GM18507 (cell line): ENCODE results near the gene ATF6.
"Not testable (repeated sequence)": the region's sequence is repeated elsewhere in the genome, so short reads cannot be mapped to it uniquely, and the experiment has no call there.

Experiments
- DNase-seq: peaks from one replicate; pipeline ENCODE4 v3.0.0; 2011; ENCODE audit warnings: low read depth; ENCODE audit not compliant: insufficient read length; ENCODE audit errors: extremely low spot score
- FAIRE-seq: peaks from 2 replicates; lab custom pipeline; 2011; peaks lifted over from hg19 to GRCh38; lab: Jason Lieb, UNC

The ATF6 gene, protein sequence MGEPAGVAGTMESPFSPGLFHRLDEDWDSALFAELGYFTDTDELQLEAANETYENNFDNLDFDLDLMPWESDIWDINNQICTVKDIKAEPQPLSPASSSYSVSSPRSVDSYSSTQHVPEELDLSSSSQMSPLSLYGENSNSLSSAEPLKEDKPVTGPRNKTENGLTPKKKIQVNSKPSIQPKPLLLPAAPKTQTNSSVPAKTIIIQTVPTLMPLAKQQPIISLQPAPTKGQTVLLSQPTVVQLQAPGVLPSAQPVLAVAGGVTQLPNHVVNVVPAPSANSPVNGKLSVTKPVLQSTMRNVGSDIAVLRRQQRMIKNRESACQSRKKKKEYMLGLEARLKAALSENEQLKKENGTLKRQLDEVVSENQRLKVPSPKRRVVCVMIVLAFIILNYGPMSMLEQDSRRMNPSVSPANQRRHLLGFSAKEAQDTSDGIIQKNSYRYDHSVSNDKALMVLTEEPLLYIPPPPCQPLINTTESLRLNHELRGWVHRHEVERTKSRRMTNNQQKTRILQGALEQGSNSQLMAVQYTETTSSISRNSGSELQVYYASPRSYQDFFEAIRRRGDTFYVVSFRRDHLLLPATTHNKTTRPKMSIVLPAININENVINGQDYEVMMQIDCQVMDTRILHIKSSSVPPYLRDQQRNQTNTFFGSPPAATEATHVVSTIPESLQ

DNA sequence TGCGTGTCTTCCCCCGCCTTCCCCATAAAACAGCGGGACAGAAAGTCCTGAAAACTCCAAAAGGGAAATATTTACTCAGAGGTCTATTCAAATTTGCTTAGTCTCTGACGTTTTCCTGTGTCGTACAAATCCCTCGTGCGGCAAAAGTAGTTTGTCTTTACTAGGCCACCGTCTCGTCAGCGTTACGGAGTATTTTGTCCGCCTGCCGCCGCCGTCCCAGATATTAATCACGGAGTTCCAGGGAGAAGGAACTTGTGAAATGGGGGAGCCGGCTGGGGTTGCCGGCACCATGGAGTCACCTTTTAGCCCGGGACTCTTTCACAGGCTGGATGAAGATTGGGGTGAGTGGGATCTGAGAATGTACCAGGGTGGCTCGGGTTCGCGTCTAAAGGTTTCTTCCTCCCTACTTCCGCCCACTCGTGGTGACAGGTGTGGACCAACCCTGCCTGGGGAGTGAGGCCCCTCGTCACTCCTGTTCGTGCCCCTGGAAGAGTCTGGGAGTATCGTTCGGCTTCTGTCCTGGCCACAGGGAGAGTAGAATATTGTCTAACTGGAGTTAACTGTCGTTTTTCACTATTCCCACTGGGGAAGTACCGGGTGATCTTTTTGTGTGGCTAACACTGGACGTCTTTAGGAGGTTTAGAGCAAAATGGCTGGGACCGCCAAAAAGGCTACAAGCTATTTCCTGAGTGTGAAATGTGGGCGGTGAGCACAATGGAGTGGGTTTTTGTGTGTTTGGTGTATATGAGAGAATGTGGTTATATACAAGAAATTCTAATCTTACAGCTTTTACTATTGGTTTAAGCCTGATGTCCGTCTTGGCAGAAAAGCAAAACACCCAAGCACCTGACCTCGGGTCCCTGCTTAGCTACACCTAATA is at the start of gene ATF6:
Gene ATF6 (plus strand): TSS at position 219 of the 880 bp plus-strand sequence. CDS start 41 bp downstream, at position 260.
- FAIRE-seq (peak; percentile 89), DNase-seq (peak; percentile 66)

GRCh38 chr1:161718559-161719324 is 47.4 kb upstream of the ATF6 start:
- FAIRE-seq (peak; percentile 77), DNase-seq (no peak)

DNA sequence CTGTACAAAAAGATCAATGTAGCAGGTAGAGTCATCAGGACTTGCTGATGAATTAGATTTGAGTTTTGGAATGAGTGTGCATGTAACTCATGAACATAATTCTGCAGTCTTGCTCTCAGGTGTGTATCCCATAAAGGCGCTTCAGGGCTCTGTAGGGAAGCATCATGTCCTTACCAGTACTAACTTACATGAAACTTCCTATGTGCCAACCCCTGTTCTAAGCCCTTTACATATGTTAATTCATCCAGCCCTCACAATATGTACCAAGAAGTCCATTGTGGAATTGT is 46.9 kb upstream of the ATF6 start:
- no peak for FAIRE-seq
- DNase-seq: no peak

DNA sequence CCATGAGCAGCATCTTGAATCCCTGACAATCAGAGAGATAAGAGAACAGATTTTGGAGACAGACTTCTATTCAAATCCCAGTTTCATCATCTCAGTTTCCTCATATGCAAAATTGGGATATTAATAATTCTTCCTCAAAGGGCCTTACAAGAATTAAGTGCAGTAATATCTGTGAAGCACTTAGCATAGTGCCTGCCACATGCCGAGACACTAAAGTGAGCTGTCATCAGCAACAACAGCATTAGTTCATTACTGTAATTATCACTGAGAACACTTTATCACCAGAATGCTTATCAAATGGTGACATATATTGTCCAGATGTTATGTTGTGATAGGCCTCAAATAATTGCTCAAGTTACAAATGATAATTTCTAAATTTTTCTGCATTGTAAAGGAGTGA is 45.7 kb upstream of the ATF6 start:
- FAIRE-seq: no peak
- no peak for DNase-seq

DNA sequence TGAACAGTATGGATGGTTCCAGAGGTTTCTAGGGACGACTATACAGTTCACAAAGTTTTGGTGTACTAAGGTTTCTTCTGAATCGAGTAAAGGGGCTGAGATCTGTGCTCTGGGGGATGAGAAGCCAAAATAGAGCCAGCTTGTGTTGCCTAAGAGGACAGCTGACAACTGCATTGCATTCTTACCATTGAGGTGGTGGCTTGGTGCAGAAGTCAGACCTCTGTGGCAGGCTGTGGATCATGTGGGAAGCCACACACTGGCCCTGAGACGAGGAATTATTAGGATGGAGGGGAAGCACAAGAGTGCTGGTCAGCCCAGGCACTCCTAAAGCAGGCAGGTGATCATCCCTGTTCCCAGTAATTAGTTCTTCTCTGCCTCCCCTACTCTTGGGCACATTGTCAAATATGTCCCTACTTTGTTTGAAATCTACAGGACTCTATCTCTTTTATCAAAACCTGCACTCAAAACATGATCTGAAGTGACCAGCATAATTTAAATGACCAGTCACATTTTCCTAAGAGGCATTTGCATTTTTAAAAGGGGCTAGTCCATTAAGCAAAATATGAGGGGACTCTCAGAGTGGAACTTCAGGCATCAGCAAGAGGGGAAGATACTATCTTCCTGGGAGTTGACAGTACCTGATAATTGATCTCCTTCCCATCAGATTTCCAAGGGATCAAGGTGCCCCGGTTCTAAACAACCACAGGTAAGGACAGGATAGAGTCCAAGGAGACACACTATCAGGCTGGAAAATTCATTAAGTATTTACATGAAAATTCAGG is 45.0 kb upstream of the ATF6 start, which contains the start of gene FCRLB:
Gene FCRLB (plus strand): TSS at position 589 of the 782 bp plus-strand sequence. CDS start 1,129 bp downstream, outside the sequence.
- no peak for FAIRE-seq
- DNase-seq: no peak

DNA sequence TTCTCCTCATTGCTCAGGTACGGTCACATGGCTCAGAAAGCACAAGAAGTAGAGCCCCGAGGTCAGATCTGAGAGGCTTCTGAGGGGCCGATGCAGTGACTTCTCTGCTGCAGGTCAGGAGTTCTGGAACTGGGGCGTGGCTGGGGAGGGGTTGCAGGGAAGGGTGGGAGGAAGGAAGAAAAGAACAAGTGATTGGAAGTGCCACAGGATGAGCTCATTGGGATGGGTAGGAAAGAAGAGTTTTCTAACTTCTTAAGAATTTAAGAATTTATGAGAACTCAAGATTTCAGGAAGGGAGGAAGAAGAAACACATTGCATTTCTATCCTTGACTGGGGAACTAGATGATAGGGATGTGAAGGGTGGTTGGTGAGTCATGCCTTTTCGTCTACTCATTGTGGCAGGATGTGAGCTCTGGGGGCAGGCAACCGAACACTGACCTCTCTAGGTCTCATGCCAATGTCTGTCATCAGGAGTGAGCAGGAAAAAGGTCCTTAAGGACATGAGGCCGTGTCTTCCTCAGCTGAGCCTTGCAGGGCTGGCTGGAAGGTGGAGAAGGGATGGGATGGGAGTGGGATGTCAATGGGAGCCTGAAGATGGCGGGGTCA is 44.3 kb upstream of the ATF6 start:
- FAIRE-seq: no peak
- DNase-seq: no peak

GRCh38 chr1:161722406-161722805 is 43.7 kb upstream of the ATF6 start:
- DNase-seq: no peak
- FAIRE-seq: no peak

- no peak for FAIRE-seq
- DNase-seq: no peak
These were observed 42.5 kb upstream of the ATF6 start for GRCh38 chr1:161723459-161724141.

DNA sequence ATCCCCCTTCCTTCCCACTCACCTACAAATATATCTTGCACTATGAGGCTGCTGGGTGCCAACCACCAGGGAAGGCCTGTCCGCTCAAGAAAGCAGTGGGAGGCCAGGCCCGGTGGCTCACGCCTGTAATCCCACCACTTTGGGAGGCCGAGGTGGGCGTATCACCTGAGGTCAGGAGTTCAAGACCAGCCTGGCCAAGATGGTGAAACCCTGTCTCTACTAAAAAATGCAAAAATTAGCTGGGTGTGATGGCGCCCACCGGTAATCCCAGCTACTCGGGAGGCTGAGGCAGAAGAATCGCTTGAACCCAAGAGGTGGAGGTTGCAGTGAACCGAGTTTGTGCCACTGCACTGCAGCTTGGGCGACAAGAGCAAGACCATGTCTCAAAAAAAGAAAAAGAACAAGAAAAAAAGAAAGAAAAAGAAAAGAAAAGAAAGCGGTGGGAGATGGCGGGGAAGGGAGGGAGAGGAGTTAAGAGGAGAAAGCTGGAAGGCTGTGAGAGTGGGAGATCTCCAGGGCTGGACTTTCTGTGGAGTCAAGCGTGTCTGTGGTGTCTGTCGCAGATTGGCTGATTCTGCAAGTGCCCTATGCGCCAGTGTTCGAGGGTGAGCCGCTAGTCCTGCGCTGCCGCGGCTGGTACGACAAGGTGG is 40.7 kb upstream of the ATF6 start:
- peak; percentile 52 for FAIRE-seq
- not testable (repeated sequence) for DNase-seq

DNA sequence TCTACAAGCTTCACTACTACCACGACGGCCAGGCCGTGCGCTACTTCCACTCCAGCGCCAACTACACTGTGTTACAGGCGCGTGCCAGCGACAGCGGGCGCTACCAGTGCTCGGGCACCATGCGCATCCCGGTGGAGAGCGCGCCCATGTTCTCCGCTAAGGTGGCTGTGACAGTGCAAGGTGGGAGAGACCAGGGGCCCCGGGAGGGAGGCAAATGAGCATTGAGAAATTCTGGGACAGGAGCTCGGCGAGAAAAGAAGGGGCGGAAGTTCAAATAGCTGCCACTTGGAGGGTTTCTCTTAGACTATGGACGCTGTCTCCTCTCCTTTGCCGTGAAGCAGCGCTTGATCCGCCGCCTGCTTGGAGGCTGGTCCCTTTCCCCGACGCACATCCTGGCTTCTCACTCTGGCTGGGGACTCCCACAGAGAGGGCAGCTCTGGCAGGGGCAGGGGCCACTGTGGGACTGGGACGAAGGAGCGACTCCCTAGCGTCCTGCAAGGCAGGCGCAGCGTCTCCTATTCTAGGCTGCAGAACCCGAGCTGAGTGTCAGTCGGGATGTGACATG is 40.1 kb upstream of the ATF6 start:
- DNase-seq (no peak), FAIRE-seq (no peak)

DNA sequence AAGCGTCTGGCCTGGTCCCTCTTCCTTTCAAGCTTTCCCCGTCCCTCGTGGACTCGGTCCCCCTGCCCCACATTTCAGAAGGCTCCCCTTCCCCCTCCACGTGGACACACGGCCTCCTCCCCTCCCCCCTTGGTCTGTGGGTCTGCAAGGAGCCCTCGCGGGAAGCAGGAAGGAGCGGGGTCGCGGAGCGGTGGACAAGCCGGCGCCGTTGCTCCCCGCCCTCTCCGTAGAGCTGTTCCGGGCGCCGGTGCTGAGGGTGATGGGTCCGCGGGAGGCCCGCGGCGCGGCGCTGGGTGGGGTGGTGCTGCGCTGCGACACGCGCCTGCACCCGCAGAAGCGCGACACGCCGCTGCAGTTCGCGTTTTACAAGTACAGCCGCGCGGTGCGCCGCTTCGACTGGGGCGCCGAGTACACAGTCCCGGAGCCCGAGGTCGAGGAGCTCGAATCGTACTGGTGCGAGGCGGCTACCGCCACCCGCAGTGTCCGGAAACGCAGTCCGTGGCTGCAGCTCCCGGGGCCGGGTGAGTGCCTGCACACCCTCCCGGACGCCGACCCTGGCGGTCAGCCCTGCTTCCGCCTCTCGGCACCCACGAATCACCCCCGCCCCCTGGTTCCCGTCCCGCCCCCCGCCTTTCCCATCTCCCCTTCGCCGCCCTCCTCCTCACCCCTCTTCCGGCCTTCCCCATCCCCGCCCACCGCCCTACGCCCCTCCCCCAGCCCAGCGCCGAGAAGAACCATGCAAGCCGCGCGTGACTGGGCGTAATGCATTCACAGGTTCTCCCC is 39.5 kb upstream of the ATF6 start:
- FAIRE-seq (no peak), DNase-seq (peak; percentile 72)

GRCh38 chr1:161727256-161727924 is 38.7 kb upstream of the ATF6 start:
- FAIRE-seq (peak; percentile 57), DNase-seq (no peak)

DNA sequence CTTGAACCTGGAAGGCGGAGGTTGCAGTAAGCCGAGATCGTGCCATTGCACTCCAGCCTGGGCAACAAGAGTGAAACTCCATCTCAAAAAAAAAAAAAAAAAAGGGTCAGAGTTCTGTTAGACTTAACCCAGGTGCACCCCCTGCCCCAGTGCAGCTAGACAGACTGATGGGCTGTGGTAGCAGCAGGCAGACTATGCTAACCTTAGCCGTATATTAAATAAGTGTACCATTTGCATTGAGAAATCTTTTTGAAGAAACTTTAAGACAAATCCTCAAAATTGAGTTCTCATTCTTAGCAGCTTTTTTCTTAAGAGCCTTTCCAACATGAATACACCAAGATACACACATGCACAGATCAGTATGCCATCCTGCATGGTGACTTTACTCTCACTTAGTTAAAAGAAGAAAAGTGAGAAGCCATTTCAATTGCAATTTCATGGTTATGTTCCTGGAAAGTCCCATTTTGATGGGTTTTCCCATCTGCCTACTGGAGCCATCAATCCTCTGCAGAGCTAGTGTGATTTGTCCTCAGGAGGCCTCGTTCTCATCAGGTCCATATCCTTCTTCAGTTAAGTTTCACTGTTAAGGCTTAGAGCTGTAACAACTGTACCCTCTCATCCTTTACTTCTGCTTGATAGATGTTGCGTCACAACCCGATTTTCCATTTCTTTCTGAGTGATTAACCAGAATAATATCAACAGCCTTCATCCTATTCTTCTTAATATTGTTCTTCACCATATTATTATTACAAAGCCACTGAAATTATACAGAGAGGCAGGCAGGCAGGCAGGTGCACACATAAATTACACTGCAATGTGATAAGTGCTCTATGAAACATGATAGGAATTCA is 37.5 kb upstream of the ATF6 start:
- no peak for DNase-seq
- FAIRE-seq: no peak

DNA sequence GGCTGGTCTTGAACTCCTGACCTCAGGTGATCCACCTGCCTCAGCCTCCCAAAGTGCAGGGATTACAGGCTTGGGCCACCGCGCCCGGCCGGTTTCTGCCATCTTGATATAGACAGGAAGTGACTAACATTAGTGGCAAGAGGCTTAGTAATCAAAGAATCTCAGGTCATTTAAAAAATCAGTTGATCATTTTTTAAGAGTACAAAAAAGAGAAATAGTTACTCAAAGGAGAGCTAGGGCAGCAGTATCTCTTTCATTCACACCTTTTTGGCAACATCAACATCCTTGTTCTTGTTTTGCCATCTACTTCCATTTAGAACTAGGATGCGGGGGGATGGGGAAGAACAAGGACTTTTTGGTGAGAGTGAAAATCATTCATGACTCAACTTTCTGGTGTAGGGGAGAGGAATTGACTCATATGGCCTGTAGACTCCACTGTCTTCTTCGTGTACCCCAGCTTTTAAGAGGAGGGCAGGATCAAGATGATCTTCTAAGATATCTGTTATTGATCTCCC is 36.0 kb upstream of the ATF6 start:
- DNase-seq: no peak

GRCh38 chr1:161731241-161731640 is 34.9 kb upstream of the ATF6 start:
- FAIRE-seq: no peak
- DNase-seq: no peak

More for the DNA sequence above, 36.0 kb upstream of the ATF6 start:
- no peak for FAIRE-seq
